HT-29 (cell line): ENCODE data around the gene RHNO1. TPM values are rescaled to one million over a fixed set of nuclear protein-coding genes. Genes with fewer than 3 reads are reported as not detected.
"Not testable (repeated sequence)": the region's sequence is repeated elsewhere in the genome, so short reads cannot be mapped to it uniquely, and the experiment has no call there.

Source experiments
- DNase-seq: peaks from one replicate; pipeline ENCODE4 v3.0.0-alpha.2; 2015; ENCODE audit warnings: low spot score
- total RNA-seq: library from RNA; depleted of rRNA; stranded (reverse); fragments of >200 nt; shearing (Covaris generic); gene quantifications from 2 replicates; pipeline ENCODE4 v1.2.3, GENCODE V29; 2014

The RHNO1 gene
- total RNA-seq, 1 experiment from 2014 or later = 14.0 TPM

GRCh38 chr12:2858944-2859421, 18.0 kb upstream of the RHNO1 start:
- no peak for DNase-seq

DNA sequence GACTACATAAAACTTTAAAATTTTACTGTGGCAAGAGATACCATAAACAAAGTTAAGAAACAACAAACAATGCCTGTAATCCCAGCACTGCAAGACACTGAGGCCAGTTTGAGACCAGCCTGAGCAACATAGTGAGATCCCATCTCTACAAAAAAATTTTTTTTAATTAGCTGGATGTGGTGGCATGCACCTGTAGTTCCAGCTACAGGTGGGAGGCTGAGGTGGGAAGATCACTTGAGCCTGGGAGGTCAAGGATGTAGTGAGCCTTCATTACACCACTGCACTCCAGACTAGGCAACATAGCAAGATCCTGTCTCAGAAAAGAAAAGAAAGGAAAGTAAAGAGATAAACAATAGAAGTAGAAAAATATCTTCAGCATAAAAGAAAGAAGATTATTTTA, 16.9 kb upstream of the RHNO1 start:
- DNase-seq = no peak

- DNase-seq = no peak
Measured at GRCh38 chr12:2862876-2863275, 14.1 kb upstream of the RHNO1 start.

- DNase-seq = not testable (repeated sequence)
Measured at GRCh38 chr12:2863402-2863801, 13.6 kb upstream of the RHNO1 start.

GRCh38 chr12:2864198-2864597, 12.8 kb upstream of the RHNO1 start:
- no peak for DNase-seq

DNA sequence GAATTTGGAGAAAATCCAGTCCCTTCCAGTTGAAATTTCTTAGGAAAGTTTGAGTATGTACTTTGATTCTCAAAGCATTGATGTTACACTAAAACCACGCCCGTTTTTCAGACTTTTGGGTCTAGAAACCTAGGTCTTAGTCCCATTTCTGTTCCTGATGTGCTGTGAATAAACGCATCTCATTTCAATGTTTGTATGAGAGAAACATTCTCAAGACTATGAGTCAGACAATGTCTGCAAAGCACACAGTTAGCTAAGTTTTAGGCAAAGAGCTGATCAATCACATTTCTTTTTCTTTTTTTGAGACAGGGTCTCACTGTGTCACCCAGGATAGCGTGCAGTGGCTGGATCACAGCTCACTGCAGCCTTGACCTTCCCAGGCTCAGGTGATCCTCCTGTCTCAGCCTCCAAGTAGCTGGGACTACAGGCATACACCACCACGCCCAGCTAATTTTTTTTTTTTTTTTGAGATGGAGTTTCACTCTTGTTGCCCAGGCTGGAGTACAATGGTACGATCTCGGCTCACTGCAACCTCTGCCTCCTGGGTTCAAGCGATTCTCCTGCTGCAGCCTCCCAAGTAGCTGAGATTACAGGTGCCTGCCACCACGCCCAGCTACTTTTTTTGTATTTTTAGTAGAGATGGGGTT, 7.9 kb upstream of the RHNO1 start:
- not testable (repeated sequence) for DNase-seq

DNA sequence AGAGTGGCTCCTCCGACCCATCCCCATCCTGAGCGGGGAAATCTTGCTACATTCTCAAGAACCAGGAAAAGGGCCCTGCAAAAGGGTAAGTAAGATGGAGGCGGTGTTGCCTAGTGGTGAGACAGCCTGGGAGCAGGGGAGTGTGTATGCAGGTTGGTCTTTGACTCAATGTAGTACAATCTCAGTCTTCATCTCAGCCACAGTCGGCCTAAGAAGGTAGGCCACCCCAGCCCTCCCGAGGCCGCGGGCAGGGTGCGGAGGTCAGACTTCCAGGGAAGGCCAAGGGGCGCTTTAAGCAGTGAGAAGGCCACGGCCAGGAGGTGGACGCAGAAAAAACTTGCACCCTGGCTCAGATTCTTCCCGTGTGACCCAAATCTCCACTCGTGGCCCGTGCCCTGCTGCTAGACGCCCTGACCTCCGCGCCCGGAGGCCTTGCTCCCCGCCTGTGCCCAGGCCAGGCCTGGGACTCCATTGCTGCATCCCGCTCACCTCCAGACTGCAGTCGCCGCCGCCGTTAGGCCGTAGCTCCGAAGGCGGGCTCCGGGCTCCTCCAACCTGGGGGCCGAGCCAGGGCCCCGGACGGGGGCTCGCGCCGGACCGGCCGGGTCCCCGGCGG, 484 bp upstream of the RHNO1 start:
- peak; percentile 39 for DNase-seq

GRCh38 chr12:2877953-2878732, 1.1 kb downstream of the RHNO1 start:
- no peak for DNase-seq

GRCh38 chr12:2879853-2880252, 2.8 kb downstream of the RHNO1 start:
- no peak for DNase-seq

- no peak for DNase-seq
Measured at GRCh38 chr12:2884810-2885209, 7.8 kb downstream of the RHNO1 start.

DNA sequence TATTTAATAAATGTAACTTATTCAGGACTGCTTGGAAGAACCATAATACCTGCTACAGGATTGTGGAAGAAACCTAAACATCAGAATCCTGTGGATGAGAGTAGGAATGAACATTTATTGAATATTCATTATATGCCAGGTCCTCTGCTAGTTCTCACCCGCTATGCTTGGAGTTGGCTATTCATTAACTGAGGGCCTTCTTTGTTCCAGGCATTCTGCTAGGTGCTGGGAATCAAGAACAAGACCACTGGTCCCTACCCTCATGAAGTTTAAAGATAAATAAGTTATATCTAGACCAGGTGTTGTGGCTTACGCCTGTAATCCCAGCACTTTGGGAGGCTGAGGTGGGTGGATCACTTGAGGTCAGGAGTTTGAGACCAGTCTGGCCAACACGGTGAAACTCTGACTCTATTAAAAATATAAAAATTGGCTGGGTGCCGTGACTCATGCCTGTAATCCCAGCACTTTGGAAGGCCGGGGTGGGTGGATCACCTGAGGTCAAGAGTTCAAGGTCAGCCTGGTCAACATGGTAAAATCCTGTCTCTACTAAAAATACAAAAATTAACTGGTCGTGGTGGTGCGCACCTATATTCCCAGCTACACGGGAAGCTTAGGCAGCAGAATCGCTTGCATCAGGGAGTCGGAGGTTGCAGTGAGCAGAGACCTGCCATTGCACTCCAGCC, 9.9 kb downstream of the RHNO1 start:
- no peak for DNase-seq

GRCh38 chr12:2890001-2890387, 13.0 kb downstream of the RHNO1 start:
- no peak for DNase-seq

DNA sequence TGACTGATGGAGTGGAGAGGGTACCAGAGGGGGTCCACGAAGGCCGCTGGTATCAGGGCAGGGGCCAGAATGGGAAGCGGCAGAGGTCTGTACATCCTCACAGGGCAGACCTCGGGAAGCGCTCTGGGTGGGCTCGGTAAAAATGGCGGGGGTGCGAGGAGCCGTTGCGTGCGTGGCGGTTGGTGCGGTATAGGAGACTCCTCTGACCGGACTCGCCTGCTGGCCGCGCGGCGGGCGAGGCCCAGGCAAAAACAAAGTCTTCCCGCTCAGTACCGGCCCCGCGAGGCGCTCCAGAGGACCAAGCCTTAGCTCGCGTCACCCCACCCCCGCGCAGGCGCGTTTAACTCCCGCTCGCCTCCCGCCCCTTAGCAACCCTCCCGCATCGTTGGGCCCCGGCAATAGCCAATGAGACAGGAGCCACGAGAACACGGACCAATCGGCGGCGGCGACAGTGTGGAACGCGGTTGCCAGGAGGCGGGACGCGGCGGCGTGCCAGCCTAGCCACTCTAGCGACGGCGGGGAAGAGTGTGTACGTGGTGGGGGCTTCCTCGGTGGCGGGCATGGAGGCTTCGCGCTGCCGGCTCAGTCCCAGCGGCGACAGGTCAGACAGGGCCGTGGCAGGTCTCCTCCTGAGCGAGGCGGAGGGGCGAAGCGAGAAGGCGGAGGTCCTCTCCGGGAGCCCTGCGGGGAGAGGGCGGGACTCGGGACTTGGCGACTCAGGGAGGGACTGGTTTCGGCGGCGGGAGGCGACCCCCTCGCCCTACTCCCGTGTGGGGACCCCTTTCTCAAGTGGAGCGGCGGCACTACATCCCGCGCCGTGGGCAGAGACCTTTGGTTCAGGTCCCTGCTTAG, 13.6 kb downstream of the RHNO1 start, which contains the start of gene TULP3:
TSS of gene TULP3 (plus strand) at position 504 of the 852 bp plus-strand sequence. CDS start at position 561, 57 bp downstream.
- peak; percentile 97 for DNase-seq

- peak; percentile 53 for DNase-seq
Measured at GRCh38 chr12:2891240-2892053, 14.4 kb downstream of the RHNO1 start.

DNA sequence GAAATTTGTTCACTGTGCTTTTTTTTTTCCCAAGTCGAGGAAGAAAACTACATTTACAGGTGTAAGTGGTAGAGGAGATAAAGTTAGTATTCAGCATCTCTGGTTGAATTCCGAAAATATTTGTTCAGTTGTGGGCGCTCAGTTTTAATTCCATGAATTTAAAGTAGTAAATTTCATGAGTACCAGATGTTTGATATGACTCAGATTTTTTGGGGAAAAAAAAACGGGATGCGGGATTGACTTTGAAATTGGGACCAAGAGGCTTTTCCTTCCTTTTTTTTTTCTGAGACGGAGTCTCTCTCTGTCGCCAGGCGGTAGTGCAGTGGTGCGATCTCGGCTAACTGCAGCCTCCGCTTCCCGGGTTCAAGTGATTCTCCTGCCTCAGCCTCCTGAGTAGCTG, 15.2 kb downstream of the RHNO1 start:
- no peak for DNase-seq

GRCh38 chr12:2893007-2893406, 16.0 kb downstream of the RHNO1 start:
- peak; percentile 17 for DNase-seq

- DNase-seq = no peak
Measured at GRCh38 chr12:2895051-2895451, 18.0 kb downstream of the RHNO1 start.

- DNase-seq = no peak
Measured at GRCh38 chr12:2895511-2895910, 18.5 kb downstream of the RHNO1 start.

DNA sequence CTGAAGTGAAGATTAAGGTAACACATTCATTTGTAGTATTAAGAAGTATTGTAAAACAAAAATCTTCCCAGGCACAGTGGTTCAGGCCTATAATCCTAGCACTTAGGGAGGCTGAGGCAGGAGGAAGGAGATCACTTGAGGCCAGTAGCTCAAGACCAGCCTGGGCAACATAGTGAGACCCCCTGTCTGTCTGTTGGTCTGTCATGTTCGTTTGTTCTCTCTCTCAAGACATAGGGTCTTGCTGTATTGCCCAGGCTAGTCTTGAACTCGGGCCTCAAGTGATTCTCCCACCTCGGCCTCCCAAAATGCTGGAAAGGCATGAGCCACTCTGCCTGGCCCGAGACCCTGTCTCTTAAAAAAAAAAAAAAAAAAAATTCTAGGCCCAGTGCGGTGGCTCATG, 20.4 kb downstream of the RHNO1 start:
- DNase-seq = no peak

DNA sequence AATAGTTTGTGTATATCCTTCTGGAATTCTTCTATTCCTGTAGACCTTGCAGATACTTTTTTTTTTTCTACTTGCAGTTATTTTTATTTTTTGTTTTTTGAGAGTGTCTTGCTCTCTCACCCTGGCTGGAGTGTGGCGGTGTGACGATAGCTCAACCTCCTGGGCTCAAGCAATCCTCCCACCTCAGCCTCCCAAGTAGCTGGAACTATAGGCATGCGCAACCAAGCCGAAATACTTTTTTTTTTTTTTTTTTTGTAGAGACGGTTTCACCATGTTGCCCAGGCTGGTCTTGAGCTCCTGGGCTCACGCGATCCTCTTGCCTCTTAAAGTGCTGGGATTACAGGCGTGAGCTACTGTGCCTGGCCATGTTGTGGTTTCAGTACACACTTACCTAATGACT, 23.6 kb downstream of the RHNO1 start:
- no peak for DNase-seq
